ENCODE measurements around the gene SLIT1.

DNA sequence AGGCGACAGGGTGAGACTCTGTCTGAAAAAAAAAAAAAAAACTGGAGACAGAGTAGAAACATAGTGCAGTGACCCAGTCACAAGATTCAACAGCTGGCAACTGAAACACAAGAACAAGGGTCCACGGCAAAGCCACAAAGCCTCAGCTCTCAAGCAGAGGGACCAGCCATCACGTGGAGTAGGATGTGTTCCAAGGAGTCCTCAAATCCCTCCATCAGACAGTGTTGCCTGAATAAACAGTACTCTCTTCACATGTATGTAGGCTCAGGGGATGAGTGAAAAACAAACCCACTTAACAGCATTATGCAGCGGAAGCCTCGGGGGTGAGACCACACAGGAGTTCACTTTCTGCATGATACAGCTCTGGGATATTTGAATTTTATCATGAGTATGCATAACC is 62.0 kb downstream of the SLIT1 start:
- TF ChIP-seq CTCF (conservative IDR thresholded peaks at IDR 0.05) (no peak), ZFX (IDR thresholded peaks at IDR 0.05) (no peak)

Measured in C4-2B (cell line).